Measurements from ENCODE around the gene GRAMD4.

GRCh38 chr22:46617207-46617985 lies 2.8 kb upstream of the GRAMD4 start:
- no peak for TF ChIP-seq CTCF (conservative IDR thresholded peaks at IDR 0.05 in 1 of 2, IDR thresholded peaks at IDR 0.05 in 1 of 2; ENCODE audit: extremely low read depth in 1 of 2, insufficient read depth in 1 of 2, low read depth in 1 of 2, low read length in 2 of 2)
- TF ChIP-seq EZH2 (IDR thresholded peaks at IDR 0.05; ENCODE audit: borderline replicate concordance, low read length), result no peak

Measured in mammary epithelial cell (primary cell).